NCI-H510A treated with DMSO at 0.1 percent for 48 hours (cell line): Measurements from ENCODE around the gene PCDHB11.
"Not testable (repeated sequence)": the region's sequence is repeated elsewhere in the genome, so short reads cannot be mapped to it uniquely, and the experiment has no call there.

Experiments used
- DNase-seq: peaks from one replicate; lab custom pipeline; 2025; lab: John Stamatoyannopoulos, UW

Gene PCDHB11

DNA sequence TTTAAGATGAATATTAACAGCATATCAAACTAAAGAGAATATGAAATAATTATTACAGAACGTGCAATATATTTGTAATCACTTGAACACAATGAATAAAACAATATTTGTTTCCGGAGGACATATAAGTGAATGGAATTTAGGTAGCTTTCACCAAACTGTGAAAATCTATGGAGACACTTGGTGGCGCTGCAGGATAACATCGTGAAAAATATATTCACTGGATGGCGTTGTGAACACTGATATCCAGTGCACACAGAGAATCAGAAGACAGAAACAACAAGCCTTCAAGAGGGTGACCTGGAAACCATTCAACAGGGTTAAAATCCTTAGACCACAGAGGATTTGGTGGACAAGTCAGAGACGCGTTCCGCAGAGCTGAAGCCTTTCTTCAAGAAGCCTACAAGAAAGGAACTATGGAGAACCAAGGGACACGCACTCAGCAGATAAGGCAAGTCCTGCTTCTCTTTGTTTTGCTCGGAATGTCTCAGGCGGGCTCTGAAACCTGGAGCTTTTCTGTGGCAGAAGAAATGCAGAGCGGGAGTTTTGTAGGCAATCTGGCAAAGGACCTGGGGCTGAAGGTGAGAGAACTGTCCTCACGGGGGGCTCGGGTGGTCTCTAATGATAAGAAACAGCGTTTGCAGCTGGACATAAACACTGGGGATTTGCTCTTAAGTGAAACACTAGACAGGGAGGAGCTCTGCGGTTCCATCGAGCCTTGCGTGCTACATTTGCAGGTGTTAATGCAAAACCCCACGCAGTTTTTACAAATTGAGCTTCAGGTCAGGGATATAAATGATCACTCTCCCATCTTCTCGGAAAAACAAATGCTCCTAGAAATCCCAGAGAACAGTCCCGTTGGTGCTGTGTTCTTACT, at the start of gene PCDHB11:
Gene PCDHB11 (plus strand): TSS at position 269 of the 877 bp plus-strand sequence. CDS start 148 bp downstream, at position 417.
- DNase-seq: peak; percentile 33

DNA sequence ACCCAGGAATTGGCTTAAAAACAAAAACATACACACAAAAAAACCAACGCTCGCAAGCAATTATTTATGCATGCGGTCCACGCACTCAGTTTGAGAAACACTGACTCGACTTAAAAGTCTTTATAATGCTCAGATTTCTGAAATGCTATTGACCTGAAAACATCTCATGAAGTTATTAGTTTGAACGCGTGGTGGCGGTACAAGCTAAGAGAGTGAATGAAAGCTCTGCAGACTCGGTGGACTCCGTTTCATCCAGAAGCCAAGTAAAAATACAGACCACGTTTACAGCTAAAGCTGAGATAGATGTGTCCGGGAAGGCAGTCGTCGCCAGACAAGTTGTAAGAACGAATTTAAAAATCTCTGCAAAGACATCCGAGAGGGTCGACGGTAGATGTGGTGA, 49.6 kb upstream of the PCDHB11 start, which contains the start of gene PCDHB6:
Gene PCDHB6 (plus strand): TSS at position 246 of the 400 bp plus-strand sequence. CDS start 201 bp downstream, outside the sequence.
- peak; percentile 40 for DNase-seq

DNA sequence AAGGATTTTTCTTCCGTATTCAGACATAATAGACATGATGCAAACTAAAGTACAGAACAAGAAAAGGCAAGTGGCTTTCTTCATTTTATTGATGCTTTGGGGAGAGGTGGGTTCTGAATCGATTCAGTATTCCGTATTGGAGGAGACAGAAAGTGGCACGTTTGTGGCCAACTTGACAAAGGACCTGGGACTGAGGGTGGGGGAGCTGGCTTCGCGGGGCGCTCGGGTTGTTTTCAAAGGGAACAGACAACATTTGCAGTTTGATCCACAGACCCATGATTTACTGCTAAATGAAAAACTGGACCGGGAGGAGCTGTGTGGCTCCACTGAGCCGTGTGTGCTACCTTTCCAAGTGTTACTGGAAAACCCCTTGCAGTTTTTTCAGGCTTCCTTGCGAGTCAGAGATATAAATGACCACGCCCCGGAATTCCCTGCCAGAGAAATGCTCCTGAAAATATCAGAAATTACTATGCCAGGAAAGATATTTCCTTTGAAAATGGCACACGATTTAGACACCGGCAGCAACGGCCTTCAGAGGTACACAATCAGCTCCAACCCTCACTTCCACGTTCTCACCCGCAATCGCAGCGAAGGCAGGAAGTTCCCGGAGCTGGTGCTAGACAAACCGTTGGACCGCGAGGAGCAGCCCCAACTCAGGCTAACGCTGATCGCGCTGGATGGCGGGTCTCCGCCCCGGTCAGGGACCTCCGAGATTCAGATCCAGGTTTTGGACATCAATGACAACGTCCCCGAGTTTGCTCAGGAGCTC, 49.0 kb upstream of the PCDHB11 start:
- peak; percentile 18 for DNase-seq

DNA sequence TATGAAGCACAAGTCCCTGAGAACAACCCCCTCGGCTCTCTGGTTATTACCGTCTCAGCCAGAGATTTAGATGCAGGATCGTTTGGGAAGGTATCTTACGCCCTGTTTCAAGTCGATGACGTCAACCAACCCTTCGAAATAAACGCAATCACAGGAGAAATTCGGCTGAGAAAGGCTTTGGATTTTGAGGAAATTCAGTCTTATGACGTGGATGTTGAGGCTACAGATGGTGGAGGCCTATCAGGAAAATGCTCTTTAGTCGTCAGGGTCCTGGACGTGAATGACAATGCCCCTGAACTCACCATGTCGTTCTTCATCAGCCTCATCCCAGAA, 48.5 kb upstream of the PCDHB11 start:
- no peak for DNase-seq

DNA sequence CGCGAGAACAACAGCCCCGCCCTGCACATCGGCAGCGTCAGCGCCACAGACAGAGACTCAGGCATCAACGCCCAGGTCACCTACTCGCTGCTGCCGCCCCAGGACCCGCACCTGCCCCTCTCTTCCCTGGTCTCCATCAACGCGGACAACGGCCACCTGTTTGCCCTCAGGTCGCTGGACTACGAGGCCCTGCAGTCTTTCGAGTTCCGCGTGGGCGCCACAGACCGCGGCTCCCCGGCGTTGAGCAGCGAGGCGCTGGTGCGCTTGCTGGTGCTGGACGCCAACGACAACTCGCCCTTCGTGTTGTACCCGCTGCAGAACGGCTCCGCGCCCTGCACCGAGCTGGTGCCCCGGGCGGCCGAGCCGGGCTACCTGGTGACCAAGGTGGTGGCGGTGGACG, 47.8 kb upstream of the PCDHB11 start:
- DNase-seq: not testable (repeated sequence)

DNA sequence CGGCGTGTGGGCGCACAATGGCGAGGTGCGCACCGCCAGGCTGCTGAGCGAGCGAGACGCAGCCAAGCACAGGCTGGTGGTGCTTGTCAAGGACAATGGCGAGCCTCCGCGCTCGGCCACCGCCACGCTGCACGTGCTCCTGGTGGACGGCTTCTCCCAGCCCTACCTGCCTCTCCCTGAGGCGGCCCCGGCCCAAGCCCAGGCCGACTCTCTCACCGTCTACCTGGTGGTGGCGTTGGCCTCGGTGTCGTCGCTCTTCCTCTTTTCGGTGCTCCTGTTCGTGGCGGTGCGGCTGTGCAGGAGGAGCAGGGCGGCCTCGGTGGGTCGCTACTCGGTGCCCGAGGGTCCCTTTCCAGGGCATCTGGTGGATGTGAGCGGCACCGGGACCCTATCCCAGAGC, 47.3 kb upstream of the PCDHB11 start:
- not testable (repeated sequence) for DNase-seq

DNA sequence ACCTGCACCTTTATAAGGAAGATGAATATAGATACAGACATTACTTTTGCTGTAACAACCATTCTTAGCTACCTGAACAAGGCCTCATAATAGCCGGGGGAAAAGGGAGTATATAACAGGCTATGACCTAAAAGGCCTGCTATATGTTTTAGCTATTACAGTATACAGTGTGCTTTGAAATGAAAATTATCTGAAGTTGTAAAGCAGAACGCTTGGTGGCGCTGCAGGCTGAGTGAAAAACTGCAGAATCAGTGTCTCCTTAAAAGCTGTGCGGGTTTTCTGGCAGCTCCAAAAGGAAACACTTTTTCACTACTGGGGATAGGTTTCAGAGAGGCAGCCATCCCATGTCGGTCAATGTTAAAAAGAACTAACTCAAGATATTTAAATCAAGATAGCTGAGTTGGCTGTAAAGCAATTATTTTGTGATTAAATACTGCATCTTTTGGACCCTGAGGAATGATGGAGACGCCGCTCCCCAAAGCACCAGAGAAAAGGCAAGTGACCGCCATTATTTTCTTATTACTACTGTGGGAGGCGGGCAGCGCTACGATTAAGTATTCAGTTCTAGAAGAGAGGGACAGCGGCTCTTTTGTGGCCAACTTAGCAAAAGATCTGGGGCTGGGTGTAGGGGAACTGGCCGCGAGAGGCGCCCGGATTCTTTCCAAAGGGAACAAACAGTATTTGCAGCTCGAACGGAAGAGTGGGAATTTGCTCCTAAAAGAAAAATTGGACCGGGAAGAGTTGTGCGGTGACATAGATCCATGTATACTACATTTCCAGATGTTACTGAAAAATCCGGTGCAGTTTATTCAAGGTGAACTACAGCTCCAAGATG, 43.7 kb upstream of the PCDHB11 start:
- no peak for DNase-seq

DNA sequence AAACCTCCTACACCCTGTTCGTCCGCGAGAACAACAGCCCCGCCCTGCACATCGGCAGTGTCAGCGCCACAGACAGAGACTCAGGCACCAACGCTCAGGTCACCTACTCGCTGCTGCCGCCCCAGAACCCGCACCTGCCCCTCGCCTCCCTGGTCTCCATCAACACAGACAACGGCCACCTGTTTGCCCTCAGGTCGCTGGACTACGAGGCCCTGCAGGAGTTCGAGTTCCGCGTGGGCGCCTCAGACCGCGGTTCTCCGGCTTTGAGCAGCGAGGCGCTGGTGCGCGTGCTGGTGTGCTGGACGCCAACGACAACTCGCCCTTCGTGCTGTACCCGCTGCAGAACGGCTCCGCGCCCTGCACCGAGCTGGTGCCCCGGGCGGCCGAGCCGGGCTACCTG, 42.1 kb upstream of the PCDHB11 start:
- not testable (repeated sequence) for DNase-seq

DNA sequence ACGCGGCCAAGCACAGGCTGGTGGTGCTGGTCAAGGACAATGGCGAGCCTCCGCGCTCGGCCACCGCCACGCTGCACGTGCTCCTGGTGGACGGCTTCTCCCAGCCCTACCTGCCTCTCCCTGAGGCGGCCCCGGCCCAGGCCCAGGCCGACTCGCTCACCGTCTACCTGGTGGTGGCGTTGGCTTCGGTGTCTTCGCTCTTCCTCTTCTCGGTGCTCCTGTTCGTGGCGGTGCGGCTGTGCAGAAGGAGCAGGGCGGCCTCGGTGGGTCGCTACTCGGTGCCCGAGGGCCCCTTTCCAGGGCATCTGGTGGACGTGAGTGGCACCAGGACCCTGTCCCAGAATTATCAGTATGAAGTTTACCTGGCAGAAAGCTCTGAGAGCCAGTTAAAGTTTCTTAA, 41.5 kb upstream of the PCDHB11 start:
- not testable (repeated sequence) for DNase-seq

DNA sequence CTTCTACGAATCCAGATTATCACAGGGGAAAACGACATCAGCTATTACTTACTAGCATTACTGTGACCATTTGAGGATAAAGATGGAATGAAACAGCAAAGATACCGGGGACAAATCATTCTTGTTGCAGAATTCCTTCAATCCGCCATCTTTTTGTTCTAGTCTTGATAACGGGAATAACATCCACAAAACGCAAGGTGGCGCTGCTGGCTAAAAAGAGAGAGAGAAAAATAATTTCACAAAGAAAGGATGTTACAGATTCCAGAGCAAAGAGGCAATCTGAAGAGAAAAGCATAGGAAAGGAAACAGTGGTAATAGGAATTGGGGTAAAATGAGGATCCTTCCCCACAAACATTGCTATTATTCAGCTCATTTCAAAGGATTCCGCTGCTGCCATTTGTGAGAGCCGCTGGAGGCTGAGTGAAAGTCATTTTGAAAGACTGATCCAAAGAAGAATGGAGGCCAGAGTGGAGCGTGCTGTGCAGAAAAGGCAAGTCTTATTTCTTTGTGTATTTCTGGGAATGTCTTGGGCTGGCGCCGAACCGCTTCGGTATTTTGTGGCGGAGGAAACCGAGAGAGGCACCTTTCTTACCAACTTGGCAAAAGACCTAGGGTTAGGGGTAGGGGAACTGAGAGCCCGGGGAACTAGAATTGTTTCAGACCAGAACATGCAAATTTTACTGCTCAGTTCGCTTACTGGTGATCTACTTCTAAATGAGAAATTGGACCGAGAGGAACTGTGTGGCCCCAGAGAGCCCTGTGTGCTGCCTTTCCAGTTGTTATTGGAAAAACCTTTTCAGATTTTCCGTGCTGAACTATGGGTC, 26.8 kb upstream of the PCDHB11 start, which contains the start of gene PCDHB7:
Gene PCDHB7 (plus strand): TSS at position 264 of the 824 bp plus-strand sequence. CDS start 192 bp downstream, at position 456.
- DNase-seq: no peak

DNA sequence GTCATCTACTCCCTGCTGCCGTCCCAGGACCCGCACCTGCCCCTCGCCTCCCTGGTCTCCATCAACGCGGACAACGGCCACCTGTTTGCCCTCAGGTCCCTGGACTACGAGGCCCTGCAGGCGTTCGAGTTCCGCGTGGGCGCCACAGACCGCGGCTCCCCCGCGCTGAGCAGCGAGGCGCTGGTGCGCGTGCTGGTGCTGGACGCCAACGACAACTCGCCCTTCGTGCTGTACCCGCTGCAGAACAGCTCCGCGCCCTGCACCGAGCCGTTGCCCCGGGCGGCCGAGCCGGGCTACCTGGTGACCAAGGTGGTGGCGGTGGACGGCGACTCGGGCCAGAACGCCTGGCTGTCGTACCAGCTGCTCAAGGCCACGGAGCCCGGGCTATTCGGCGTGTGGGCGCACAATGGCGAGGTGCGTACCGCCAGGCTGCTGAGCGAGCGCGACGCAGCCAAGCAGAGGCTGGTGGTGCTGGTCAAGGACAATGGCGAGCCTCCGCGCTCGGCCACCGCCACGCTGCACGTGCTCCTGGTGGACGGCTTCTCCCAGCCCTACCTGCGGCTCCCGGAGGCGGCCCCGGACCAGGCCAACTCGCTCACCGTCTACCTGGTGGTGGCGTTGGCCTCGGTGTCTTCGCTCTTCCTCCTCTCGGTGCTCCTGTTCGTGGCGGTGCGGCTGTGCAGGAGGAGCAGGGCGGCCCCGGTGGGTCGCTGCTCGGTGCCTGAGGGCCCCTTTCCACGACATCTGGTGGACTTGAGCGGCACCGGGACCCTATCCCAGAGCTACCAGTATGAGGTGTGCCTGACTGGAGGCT, 24.9 kb upstream of the PCDHB11 start:
- DNase-seq: not testable (repeated sequence)

DNA sequence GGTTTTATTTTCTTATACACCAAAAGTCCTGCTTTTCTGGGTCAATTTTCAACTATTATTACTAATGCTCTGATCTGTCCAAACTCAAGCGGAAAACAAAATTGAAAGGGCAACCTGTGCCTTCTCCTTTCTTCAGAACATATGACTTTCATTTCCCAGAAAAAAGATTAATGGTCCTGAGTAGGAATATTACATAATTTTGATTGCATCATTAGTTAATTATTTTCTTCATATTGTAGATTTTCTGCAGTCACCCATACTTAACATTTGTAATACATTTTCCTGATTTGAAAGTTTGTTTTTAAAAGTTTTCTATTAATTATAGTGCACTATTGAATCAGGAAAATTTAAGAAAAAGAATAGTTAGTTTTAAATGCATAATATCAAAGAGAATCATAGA, 23.5 kb upstream of the PCDHB11 start:
- no peak for DNase-seq

DNA sequence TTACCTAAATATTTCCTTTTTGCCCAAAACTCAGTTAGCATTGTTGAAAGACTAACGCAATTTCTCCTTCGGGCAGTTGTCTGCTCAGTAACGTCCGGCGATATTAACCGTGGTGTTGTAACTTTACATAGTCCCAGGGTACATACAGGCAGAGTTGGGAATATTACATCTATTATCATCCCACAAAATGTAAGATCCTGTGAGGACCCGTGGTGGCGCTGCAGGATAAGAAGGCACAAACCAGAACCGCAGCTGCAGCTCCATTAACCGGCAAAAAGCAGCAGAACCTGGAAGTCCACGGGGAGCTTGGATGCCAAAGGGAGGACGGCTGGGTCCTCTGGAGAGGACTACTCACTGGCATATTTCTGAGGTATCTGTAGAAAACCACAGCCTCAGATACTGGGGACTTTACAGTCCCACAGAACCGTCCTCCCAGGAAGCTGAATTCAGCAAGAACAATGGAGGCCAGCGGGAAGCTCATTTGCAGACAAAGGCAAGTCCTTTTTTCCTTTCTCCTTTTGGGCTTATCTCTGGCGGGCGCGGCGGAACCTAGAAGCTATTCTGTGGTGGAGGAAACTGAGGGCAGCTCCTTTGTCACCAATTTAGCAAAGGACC, 21.7 kb upstream of the PCDHB11 start, which contains the start of gene PCDHB8:
Gene PCDHB8 (plus strand): TSS at position 214 of the 615 bp plus-strand sequence. CDS start 245 bp downstream, at position 459.
- DNase-seq: peak; percentile 6

DNA sequence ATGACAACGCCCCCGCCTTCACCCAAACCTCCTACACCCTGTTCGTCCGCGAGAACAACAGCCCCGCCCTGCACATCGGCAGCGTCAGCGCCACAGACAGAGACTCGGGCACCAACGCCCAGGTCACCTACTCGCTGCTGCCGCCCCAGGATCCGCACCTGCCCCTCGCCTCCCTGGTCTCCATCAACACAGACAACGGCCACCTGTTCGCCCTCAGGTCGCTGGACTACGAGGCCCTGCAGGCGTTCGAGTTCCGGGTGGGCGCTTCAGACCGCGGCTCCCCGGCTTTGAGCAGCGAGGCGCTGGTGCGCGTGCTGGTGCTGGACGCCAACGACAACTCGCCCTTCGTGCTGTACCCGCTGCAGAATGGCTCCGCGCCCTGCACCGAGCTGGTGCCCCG, 20.1 kb upstream of the PCDHB11 start:
- not testable (repeated sequence) for DNase-seq

DNA sequence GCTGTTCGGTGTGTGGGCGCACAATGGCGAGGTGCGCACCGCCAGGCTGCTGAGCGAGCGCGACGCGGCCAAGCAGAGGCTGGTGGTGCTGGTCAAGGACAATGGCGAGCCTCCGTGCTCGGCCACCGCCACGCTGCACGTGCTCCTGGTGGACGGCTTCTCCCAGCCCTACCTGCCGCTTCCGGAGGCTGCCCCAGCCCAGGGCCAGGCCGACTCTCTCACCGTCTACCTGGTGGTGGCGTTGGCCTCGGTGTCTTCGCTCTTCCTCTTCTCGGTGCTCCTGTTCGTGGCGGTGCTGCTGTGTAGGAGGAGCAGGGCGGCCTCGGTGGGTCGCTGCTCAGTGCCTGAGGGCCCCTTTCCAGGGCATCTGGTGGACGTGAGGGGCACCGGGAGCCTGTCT, 19.6 kb upstream of the PCDHB11 start:
- not testable (repeated sequence) for DNase-seq

DNA sequence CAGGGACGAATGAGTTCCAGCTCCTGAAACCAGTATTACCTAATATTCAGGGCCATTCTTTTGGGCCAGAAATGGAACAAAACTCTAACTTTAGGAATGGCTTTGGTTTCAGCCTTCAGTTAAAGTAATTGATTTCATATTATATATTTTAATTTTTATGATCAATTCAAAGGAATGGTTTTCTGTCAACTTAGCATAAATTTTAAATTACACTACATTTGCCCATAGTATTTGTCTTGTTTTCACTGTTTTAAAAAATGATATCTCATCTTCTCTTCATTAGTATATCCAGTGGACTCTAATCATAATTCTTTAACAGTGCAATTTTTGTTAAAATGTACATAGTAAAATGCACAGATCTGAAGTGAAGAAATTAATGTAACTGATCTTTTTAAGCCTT, 19.1 kb upstream of the PCDHB11 start:
- no peak for DNase-seq

DNA sequence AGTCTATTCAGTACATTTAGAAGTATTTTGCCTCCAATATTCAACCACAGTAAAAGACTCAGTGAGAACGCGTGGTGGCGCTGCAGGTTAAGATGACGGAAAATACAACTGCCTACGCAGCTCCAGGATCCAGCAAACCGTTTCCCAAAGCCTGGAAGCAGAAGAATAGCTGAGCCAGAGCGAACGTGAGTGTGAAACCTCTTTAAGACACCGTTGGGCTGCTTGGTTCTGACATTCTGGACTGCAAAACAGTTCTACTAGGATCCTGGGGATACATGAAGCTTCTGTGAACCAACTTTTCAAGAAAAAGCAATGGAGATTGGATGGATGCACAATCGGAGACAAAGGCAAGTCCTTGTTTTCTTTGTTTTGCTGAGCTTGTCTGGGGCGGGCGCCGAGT, 17.2 kb upstream of the PCDHB11 start, which contains the start of gene PCDHB16:
Gene PCDHB16 (plus strand): TSS at position 140 of the 400 bp plus-strand sequence. CDS start 173 bp downstream, at position 313.
- no peak for DNase-seq

DNA sequence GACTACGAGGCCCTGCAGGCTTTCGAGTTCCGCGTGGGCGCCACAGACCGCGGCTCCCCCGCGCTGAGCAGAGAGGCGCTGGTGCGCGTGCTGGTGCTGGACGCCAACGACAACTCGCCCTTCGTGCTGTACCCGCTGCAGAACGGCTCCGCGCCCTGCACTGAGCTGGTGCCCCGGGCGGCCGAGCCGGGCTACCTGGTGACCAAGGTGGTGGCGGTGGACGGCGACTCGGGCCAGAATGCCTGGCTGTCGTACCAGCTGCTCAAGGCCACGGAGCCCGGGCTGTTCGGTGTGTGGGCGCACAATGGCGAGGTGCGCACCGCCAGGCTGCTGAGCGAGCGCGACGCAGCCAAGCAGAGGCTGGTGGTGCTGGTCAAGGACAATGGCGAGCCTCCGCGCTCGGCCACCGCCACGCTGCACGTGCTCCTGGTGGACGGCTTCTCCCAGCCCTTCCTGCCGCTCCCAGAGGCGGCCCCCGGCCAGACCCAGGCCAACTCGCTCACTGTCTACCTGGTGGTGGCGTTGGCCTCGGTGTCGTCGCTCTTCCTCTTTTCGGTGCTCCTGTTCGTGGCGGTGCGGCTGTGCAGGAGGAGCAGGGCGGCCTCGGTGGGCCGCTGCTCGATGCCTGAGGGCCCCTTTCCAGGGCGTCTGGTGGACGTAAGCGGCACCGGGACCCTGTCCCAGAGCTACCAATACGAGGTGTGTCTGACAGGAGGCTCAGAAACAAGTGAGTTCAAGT, 15.1 kb upstream of the PCDHB11 start:
- DNase-seq: not testable (repeated sequence)
